GM19397 (cell line): ENCODE measurements around the gene GNLY.

Experiments
- ATAC-seq: cut with Tn5 transposase; IDR thresholded peaks from one replicate; pipeline ENCODE4 v1.9.1; 2021; ENCODE audit warnings: mild to moderate bottlenecking, moderate library complexity; ENCODE audit not compliant: unreplicated experiment

The GNLY gene

GRCh38 chr2:85741211-85741832 is 47.2 kb downstream of the GNLY start:
- ATAC-seq: no peak

- ATAC-seq: no peak
Measured at GRCh38 chr2:85741833-85742455, 47.8 kb downstream of the GNLY start.

GRCh38 chr2:85743304-85743978 is 49.3 kb downstream of the GNLY start:
- no peak for ATAC-seq

GRCh38 chr2:85744055-85744454 is 49.9 kb downstream of the GNLY start:
- no peak for ATAC-seq

GRCh38 chr2:85744741-85745601 is 50.8 kb downstream of the GNLY start:
- ATAC-seq: no peak

GRCh38 chr2:85745619-85746018 is 51.5 kb downstream of the GNLY start:
- ATAC-seq: no peak

GRCh38 chr2:85746321-85747004 is 52.3 kb downstream of the GNLY start:
- no peak for ATAC-seq

GRCh38 chr2:85747441-85747840 is 53.3 kb downstream of the GNLY start:
- ATAC-seq: no peak

GRCh38 chr2:85748039-85748734 is 54.0 kb downstream of the GNLY start:
- ATAC-seq: peak; percentile 58
